Suppressor macrophage treated with lipopolysaccharide for 1 hour (primary cell): ENCODE data around the gene LRRC8D.

Experiments used
- DNase-seq, 3 donors: peaks; one replicate each; pipeline ENCODE4 v3.0.0-alpha.2; 2020 to 2022

Gene LRRC8D

GRCh38 chr1:89943846-89944781 lies 123.3 kb downstream of the LRRC8D start:
- DNase-seq: no peak

DNA sequence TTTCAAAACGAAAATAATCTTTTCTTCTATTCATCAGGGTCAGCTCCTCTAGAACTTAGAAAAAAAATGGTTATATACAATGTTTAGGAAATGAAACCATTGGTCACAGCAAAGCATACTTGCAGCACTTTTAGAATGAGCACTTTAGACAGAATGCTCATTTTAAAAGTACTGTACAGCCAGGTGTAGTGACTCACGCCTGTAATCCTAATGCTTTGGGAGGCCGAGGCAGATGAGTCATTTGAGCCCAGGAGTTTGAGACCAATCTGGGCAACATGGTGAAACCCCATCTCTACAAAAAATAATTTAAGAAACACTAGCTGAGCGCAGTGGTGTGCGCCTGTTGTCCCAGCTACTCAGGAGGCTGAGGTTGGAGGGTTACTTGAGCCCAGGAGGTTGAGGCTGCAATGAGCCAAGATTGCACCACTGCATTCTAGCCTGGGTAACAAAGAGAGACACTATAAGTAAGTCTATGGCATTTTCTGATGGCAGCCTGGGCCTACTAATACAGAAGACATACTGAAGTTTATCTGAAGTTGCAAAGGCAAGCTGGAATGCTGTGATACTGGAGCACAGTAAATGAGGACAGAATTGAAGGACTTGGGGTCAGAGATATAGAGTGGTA lies 125.1 kb downstream of the LRRC8D start:
- no peak for DNase-seq

DNA sequence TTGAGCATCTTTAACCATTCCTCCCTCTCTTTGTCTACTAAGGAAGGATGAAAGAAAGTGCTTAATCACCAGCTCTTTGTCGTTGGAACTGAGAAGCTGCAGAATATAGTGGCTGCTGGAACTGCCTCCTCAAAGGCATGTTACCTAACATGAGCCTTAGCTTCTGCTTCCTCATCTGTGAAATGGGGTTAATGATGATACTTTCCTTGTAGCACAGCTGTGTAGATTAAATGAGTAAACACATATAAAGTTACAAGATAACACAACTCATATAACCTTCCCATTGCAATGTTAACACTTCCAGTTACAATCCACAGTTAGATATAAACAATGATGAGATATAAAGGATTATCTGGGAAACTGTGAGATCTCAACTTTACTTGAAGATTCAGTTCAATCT lies 125.7 kb downstream of the LRRC8D start:
- no peak for DNase-seq

- DNase-seq: no peak
These were observed 128.0 kb downstream of the LRRC8D start for GRCh38 chr1:89948722-89949345.

GRCh38 chr1:89949991-89950624 lies 129.3 kb downstream of the LRRC8D start:
- no peak for DNase-seq

GRCh38 chr1:89950703-89951102 lies 129.9 kb downstream of the LRRC8D start:
- DNase-seq: no peak

DNA sequence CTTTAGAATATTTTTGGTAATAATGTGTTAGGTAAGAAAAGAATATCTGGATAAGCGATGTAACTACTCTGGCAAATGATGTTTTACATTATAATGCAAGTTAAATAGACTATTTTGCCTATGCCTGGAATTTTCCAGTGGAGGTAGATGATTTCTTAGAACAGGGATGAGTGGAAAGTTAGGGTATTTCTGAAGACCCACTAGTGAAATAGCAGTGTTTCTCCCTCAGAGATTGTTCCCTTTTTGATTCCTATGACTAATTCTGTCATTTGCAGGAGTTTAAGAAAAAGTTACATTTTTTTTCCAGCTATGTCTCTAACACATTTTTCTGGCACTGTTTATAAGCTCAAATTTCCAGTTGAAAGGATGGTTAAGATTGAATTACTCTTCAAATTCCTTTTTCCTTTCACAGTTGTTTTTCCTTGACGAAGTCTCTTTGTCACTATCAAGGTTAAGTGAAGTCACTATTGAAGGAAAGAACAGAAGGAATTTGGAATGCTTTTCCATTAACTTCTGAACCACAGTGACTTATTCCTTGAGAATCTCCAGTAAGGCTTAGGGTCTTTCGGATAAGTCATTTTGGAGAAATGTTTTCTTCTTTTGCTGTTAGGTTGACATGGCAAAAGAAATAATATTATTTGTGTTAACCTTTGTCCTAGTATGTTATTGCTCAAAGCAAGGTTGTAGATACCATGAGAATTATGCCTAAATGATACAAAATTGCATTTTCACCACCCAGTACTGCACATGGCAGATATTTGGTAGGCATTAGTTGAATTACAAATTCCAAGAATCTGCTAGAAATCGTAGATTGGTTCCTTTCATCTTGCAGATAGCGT lies 131.2 kb downstream of the LRRC8D start:
- DNase-seq: peak; percentile 60 to 89 (median 75)

DNA sequence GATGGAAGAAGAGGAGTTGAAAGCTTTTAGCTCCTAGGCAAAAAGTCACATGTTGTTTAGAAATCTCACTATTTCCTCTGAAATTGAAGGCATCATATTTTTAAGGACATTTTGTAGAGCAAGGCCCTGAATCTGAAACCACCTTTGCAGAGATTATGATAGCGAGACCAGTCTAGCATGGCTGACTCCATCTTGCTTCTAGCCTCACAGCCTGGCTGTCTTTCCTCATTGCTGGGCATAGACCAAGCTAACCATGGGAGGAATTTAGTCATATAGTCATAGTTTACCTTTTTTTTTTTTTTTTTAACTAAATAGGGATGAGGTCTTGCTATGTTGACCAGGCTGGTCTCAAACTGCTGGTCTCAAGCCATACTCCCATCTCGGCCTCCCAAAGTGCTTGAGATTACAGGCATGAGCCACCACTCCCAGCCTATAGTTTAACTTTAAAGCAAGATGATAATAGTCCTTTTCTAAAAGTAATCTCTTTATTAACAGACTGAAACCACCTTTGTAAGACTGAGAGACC lies 131.8 kb downstream of the LRRC8D start:
- no peak for DNase-seq

DNA sequence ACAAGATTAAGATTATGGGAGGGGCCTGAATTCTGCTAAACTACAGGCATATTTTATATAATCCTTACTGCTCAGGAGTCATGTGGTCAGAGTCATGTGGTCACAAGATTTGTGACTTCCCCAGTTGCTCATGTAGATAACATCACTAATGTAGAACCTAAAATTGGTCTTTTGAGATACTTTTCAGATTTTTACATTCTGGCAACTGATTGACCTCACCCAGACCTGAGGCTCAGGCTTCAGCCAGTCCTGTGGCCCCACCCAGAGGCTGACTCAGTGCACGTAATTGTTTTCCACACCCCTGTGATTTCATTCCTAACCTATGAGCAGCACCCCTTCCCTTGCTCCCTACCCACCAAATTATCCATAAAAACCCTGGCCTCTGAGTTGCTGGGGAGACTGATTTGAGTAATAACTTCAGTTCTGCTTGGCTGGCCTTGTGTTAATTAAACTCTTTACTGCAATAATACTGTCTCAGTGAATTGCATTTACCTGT lies 132.3 kb downstream of the LRRC8D start:
- DNase-seq: peak; percentile 61 to 85 (median 80)

GRCh38 chr1:89953929-89954328 lies 133.1 kb downstream of the LRRC8D start:
- DNase-seq: no peak

- DNase-seq: no peak
These were observed 133.6 kb downstream of the LRRC8D start for GRCh38 chr1:89954401-89954800.

DNA sequence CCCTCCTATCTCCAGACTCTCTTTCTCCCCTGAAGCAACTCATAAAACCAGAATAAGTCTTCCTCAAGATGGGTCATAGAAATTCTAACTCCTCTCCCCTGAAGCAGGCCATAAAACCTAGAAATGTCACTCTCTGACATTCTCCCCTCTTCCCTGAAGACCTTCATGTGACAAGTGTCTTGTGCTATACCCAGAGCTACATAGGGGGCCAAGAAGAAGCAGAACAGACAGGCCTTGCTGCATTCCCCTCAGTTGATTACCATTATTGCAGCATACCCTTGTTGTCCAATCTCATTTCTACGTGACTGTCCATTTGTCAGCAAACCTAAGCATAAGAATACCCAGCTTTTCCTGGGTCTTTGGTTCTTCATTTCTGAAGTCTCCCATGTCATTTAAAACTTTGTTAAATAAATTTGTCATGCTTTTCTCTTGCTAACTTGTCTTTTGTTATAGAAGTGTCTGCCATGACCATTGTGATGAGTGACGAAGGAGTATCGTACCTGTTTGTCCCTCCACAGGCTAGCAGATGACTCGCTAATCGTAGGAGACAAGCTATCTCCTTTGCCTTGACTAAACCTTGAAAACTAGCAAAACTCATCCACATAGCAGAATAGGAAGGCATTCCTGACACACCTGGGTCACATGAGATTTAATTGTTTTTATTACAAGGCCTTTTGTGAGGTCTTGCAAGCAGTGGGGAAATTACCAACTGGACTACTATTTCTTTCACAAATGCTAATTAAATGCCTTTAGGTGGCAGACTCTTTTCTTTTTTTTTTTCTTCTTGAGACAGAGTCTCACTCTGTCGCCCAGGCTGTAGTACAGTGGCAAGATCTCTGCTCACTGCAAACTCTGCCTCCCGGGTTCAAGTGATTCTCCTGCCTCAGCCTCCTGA lies 134.7 kb downstream of the LRRC8D start:
- DNase-seq: no peak

GRCh38 chr1:89957107-89957506 lies 136.3 kb downstream of the LRRC8D start:
- DNase-seq: peak; percentile 61 to 72 (median 63)

GRCh38 chr1:89958851-89959654 lies 138.2 kb downstream of the LRRC8D start:
- no peak for DNase-seq

GRCh38 chr1:89959719-89960118 lies 138.9 kb downstream of the LRRC8D start:
- DNase-seq: no peak

DNA sequence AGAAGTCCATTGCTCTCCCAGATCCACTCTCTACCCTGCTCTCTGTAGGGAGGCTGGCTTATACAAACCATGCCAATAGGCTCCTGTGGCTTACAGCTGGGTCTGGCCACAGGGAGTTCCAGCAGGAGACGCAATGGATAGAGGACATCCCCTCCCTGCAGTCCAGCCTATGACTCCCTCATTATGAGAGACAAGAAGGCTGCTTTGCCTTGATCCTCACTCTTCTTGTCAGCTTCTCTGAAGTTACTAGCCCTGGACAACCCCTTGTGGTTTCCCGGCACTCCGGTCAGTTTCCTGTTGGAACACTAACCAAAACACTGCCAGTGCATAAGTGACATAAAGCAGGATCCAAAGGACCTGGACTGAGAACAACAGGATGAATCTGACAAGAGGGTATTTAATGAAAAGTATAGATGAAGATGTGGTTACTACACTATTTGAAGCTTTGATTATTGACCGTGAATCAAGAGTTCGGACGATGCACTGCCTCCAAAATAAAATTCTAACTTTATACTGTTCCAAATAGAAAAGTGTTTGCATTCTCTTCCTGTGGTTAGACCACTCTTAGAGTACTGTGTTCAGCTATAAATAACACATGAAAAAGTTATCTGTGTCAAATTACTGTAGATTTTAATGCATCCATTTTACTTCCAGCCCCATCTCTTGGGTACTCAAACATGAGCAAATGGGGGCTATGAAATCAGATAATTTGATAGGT lies 141.4 kb downstream of the LRRC8D start:
- peak; percentile 71 to 85 (median 77) for DNase-seq

DNA sequence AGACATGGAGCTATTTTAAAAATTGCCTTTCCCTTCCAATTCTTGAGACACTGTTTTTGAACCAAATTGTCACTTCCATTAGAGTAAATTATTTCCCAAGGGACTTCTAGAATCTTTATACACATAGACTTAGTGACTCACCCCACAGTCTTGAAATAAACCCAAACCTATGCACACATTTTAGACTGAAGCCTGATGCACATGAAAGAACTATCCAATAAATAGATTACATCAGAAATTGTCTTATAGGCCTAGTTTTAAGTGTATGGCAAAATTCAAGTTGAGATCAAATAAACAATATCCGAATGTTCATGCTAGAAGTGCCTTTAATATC lies 141.9 kb downstream of the LRRC8D start:
- DNase-seq: peak in 1 of 3 donors; percentile 31

GRCh38 chr1:89965193-89965768 lies 144.4 kb downstream of the LRRC8D start:
- DNase-seq: no peak

GRCh38 chr1:89966656-89967055 lies 145.8 kb downstream of the LRRC8D start:
- DNase-seq: peak; percentile 56 to 74 (median 69)
